Stomach (tissue), 9 donors: ENCODE data around the gene CACNA1E. TPM values are rescaled to one million over a fixed set of nuclear protein-coding genes. Genes with fewer than 3 reads are reported as not detected.
"Not testable (repeated sequence)": the region's sequence is repeated elsewhere in the genome, so short reads cannot be mapped to it uniquely, and the experiment has no call there.

Experiments used
- DNase-seq, 2 donors: peaks; one replicate each; pipeline versions ENCODE4 v3.0.0 to v3.0.0-alpha.2; 2013 to 2019
- H3K27ac ChIP-seq, 5 donors: fragments of 200-600 bp in 4 of 5; sonication (generic) in 4 of 5; one replicate each; pipeline ENCODE4 v1.5.1; 2013 to 2019; ENCODE audit warnings: mild to moderate bottlenecking in 1 of 5, moderate library complexity in 1 of 5
- H3K27me3 ChIP-seq, 3 donors: fragments of 200-600 bp; sonication (generic); one replicate each; pipeline ENCODE4 v1.5.1; 2017 to 2019; ENCODE audit warnings: mixed run types in 1 of 3
- H3K36me3 ChIP-seq, 4 donors: fragments of 200-600 bp; sonication (generic); 1 replicate in 3 of 4; 2 replicates in 1 of 4; pipeline ENCODE4 v1.5.1; 2016 to 2019
- H3K4me1 ChIP-seq, 4 donors: fragments of 200-600 bp; sonication (generic); one replicate each; pipeline ENCODE4 v1.5.1; 2016 to 2019
- H3K4me3 ChIP-seq, 4 donors: fragments of 200-600 bp; sonication (generic) in 3 of 4; one replicate each; pipeline ENCODE4 v1.5.1; 2016 to 2019; ENCODE audit warnings: mild to moderate bottlenecking in 1 of 4
- H3K9me3 ChIP-seq, 4 donors: fragments of 200-600 bp; sonication (generic); one replicate each; pipeline ENCODE4 v1.5.1; 2016 to 2019
- CTCF ChIP-seq, 7 experiments: fragments of 450-650 bp in 4 of 7; fragments of 200-600 bp in 3 of 7; sonication (generic) in 3 of 7; IDR thresholded peaks; one replicate each; pipeline ENCODE4 v1.5.1; 2016 to 2019; ENCODE audit warnings: antibody characterized with exemption in 7 of 7, control low read depth in 2 of 7, mild to moderate bottlenecking in 1 of 7
- EP300 ChIP-seq: sonication (generic); formaldehyde crosslinking; IDR thresholded peaks from one replicate; pipeline ENCODE4 v1.6.1; 2017; ENCODE audit warnings: antibody characterized with exemption
- POLR2A ChIP-seq, 4 donors: fragments of 450-650 bp; IDR thresholded peaks; one replicate each; pipeline ENCODE4 v1.6.1; 2016; ENCODE audit warnings: antibody characterized with exemption in 4 of 4, control low read depth in 2 of 4, mild to moderate bottlenecking in 1 of 4, moderate library complexity in 1 of 4
- POLR2AphosphoS5 ChIP-seq, 3 donors: sonication (generic); formaldehyde crosslinking; IDR thresholded peaks; one replicate each; pipeline ENCODE4 v1.6.1; 2016; ENCODE audit warnings: antibody characterized with exemption in 3 of 3
- WGBS, 5 donors: extraction: QIAGEN DNeasy Blood & Tissue Kit in 3 of 5; methylation state at CpG; one replicate each; pipeline versions ENCODE4 v1.1.5 to v1.1.7; 2013 to 2018; 5-methylcytosine and 5-hydroxymethylcytosine counted together
- intact Hi-C: fragments of 100-400 bp; cut with DNase I; formaldehyde crosslinking; loops from one replicate; pipeline ENCODE4 v1.15.1; 2023; ENCODE audit warnings: low total_unique reads
- polyA plus RNA-seq, 3 donors: library from polyadenylated mRNA; stranded (reverse); fragments of 200-250 nt; gene quantifications; one replicate each; pipeline ENCODE4 v1.2.3, GENCODE V29; 2013
- total RNA-seq, 5 donors: library from RNA; depleted of rRNA; stranded (reverse); fragments of >200 nt; gene quantifications; one replicate each; pipeline versions ENCODE4 v1.1.0 to v1.2.3, GENCODE V29; 2014 to 2016
- donor health status: healthy with polysubstance abuse.
- donor health status: Bipolar disorder and iron deficiency.
- donor health status: healthy.

Gene CACNA1E
- total and polyA plus RNA-seq, 8 donors: under 0.01 to 1.8 (median 0.01) TPM; not detected in 4

- intact Hi-C loops: no loop called here
- H3K27me3 ChIP-seq: no peaks in the 10 kb centered on the region
- DNase-seq: no peak
- no peaks in the 10 kb centered on the region for H3K4me1 ChIP-seq
- H3K27ac ChIP-seq: no peak overlapping the region
- no peak for TF ChIP-seq CTCF (IDR thresholded peaks at IDR 0.05)
- TF ChIP-seq POLR2A (IDR thresholded peaks at IDR 0.05): no peak
- TF ChIP-seq EP300: no peak
- no peak for TF ChIP-seq POLR2AphosphoS5 (IDR thresholded peaks at IDR 0.05)
- no peaks in the 10 kb centered on the region for H3K36me3 ChIP-seq
- 53 to 83% (median 80%) methylated on average over 1 of the region's 1 CpG for WGBS, 5 donors
- H3K9me3 ChIP-seq: peaks cover 0 to 5% (median 0%) of the 10 kb centered on the region in 4 donors
- H3K4me3 ChIP-seq: no peak overlapping the region
Observed at GRCh38 chr1:181818943-181819342, 335.6 kb downstream of the CACNA1E start.

- no peak overlapping the region for H3K27ac ChIP-seq
- H3K36me3 ChIP-seq: no peaks in the 10 kb centered on the region
- no peak overlapping the region for H3K4me3 ChIP-seq
- no peaks in the 10 kb centered on the region for H3K27me3 ChIP-seq
- no peak for DNase-seq
- peaks cover 0 to 7% (median 7%) of the 10 kb centered on the region in 4 donors for H3K9me3 ChIP-seq
- TF ChIP-seq POLR2AphosphoS5 (IDR thresholded peaks at IDR 0.05): no peak
- no peak for TF ChIP-seq CTCF (IDR thresholded peaks at IDR 0.05)
- no peak for TF ChIP-seq POLR2A (IDR thresholded peaks at IDR 0.05)
- TF ChIP-seq EP300: no peak
- intact Hi-C loops: no loop called here
- H3K4me1 ChIP-seq: no peaks in the 10 kb centered on the region
Observed at GRCh38 chr1:181821701-181822100, 338.4 kb downstream of the CACNA1E start.

- H3K4me1 ChIP-seq, intact Hi-C loops, H3K36me3 ChIP-seq, DNase-seq, H3K27ac ChIP-seq, H3K4me3 ChIP-seq, H3K27me3 ChIP-seq: not testable (repeated sequence)
- WGBS, 5 donors: 90 to 97% (median 96%) methylated on average over 14 to 28 of the region's 28 CpGs
- peaks cover 0 to 36% (median 28%) of the 10 kb centered on the region in 4 donors for H3K9me3 ChIP-seq
Observed at GRCh38 chr1:181832173-181832880, 349.0 kb downstream of the CACNA1E start.

- H3K27me3 ChIP-seq: no peaks in the 10 kb centered on the region
- H3K27ac ChIP-seq: no peak overlapping the region
- H3K4me3 ChIP-seq: no peak overlapping the region
- peaks cover 0 to 7% (median 0%) of the 10 kb centered on the region in 4 donors for H3K9me3 ChIP-seq
- no peak for DNase-seq
- no peaks in the 10 kb centered on the region for H3K4me1 ChIP-seq
- TF ChIP-seq EP300: no peak
- no peak for TF ChIP-seq CTCF (IDR thresholded peaks at IDR 0.05)
- no peak for TF ChIP-seq POLR2AphosphoS5 (IDR thresholded peaks at IDR 0.05)
- TF ChIP-seq POLR2A (IDR thresholded peaks at IDR 0.05): no peak
- intact Hi-C loops: no loop called here
- WGBS, 5 donors: 80 to 88% (median 86%) methylated on average over 5 of the region's 5 CpGs
- no peaks in the 10 kb centered on the region for H3K36me3 ChIP-seq
Observed at GRCh38 chr1:181846001-181846645, 362.8 kb downstream of the CACNA1E start.

GRCh38 chr1:181846681-181847080, 363.4 kb downstream of the CACNA1E start:
- intact Hi-C loops: no loop called here
- no peak overlapping the region for H3K4me3 ChIP-seq
- DNase-seq: no peak
- no peak overlapping the region for H3K27ac ChIP-seq
- no peaks in the 10 kb centered on the region for H3K27me3 ChIP-seq
- H3K4me1 ChIP-seq: no peaks in the 10 kb centered on the region
- H3K9me3 ChIP-seq: peaks cover 0 to 7% (median 0%) of the 10 kb centered on the region in 4 donors
- no peaks in the 10 kb centered on the region for H3K36me3 ChIP-seq
- TF ChIP-seq CTCF (IDR thresholded peaks at IDR 0.05) (no peak), POLR2A (IDR thresholded peaks at IDR 0.05) (no peak), POLR2AphosphoS5 (IDR thresholded peaks at IDR 0.05) (no peak), EP300 (no peak)
